Gastroesophageal sphincter (tissue), 3 donors: ENCODE data around the gene INCENP.

Source experiments
- CTCF ChIP-seq, 4 experiments: fragments of 200-600 bp in 2 of 4; fragments of 450-650 bp in 2 of 4; sonication (generic) in 1 of 4; IDR thresholded peaks; one replicate each; pipeline ENCODE4 v1.5.1; 2017 to 2019; ENCODE audit warnings: antibody characterized with exemption in 4 of 4, mild to moderate bottlenecking in 2 of 4, moderate library complexity in 2 of 4
- EP300 ChIP-seq: sonication (generic); formaldehyde crosslinking; IDR thresholded peaks from one replicate; pipeline ENCODE4 v1.6.1; 2017; ENCODE audit warnings: antibody characterized with exemption, mild to moderate bottlenecking

- TF ChIP-seq CTCF (IDR thresholded peaks at IDR 0.05) (no peak), EP300 (no peak)
Measured at GRCh38 chr11:62122076-62122475, 1.7 kb upstream of the INCENP start.
